ENCODE data around the gene ARHGEF17. TPM values are rescaled to one million over a fixed set of nuclear protein-coding genes. Genes with fewer than 3 reads are reported as not detected.

The ARHGEF17 gene
- total and polyA plus RNA-seq, 2 of the 13 experiments (the other 11 are each of a cell fraction or from before 2014, with no cell fraction given), result 10.7 to 28.8 TPM

DNA sequence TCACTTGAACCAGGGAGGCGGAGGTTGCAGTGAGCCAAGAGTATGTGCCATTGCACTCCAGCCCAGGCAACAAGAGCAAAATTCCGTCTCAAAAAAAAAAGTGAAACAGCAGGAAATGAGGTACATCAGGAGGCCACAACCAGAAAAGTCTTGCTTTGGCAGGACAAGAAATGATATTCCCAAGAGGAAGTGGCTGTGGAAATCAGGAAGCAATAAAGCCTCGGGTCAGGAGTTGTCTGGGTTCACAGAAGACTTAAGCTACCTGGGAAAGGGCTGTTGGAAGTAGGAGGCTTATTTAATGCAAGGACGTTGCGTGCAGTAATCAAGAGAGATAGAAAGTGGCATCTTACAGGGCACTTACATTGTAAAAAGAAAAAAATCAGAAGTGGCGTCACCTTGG is 58.9 kb downstream of the ARHGEF17 start:
- intact Hi-C loops (cut with micrococcal nuclease; ENCODE audit: unreplicated experiment), result no loop called here
- WGBS (ENCODE audit: low lambda C conversion rate), result 94% methylated on average over 6 of the region's 6 CpGs
- H3K9me3 ChIP-seq (ENCODE audit: low read length), result no peaks in the 10 kb centered on the region
- ChIA-PET POLR2A (no interaction called here), CTCF (ENCODE audit: low intra/inter-chr PET ratio, low total read pairs) (no interaction called here)
- no peaks in the 10 kb centered on the region for H3K4me1 ChIP-seq (ENCODE audit: insufficient read depth, low read length)
- TF ChIP-seq RXRA (CRISPR knock-in tag; IDR thresholded peaks at IDR 0.05), result no peak
- TF ChIP-seq, protein P1, sequence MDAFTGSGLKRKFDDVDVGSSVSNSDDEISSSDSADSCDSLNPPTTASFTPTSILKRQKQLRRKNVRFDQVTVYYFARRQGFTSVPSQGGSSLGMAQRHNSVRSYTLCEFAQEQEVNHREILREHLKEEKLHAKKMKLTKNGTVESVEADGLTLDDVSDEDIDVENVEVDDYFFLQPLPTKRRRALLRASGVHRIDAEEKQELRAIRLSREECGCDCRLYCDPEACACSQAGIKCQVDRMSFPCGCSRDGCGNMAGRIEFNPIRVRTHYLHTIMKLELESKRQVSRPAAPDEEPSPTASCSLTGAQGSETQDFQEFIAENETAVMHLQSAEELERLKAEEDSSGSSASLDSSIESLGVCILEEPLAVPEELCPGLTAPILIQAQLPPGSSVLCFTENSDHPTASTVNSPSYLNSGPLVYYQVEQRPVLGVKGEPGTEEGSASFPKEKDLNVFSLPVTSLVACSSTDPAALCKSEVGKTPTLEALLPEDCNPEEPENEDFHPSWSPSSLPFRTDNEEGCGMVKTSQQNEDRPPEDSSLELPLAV (CRISPR knock-in tag; conservative IDR thresholded peaks at IDR 0.05; ENCODE audit: low read depth), result no peak
- H3K79me2 ChIP-seq (ENCODE audit: insufficient read depth, low read length), result no peaks in the 10 kb centered on the region
- in situ Hi-C loops (cut with HindIII; ENCODE audit: extremely low pct_ligation_motif_present, low pct_unique_long_range_greater_than_20kb), result no loop called here
- no peak for FAIRE-seq
- H2AFZ ChIP-seq (ENCODE audit: low read length), result no peak overlapping the region
- DNase-seq (ENCODE audit: low spot score), result no peak
- no peak overlapping the region for H3K4me2 ChIP-seq (ENCODE audit: low read depth, low read length)
- no peaks in the 10 kb centered on the region for H3K27me3 ChIP-seq (ENCODE audit: control insufficient read depth in 1 of 2, insufficient read depth in 2 of 2, low read length in 2 of 2)
- no peak overlapping the region for H3K4me3 ChIP-seq (replicated peaks in 1 of 3; ENCODE audit: insufficient read depth in 1 of 3, low read depth in 2 of 3, low read length in 3 of 3)
- no peak overlapping the region for H3K27ac ChIP-seq (ENCODE audit: extremely low read length, insufficient read depth, low read length)
- H4K20me1 ChIP-seq (ENCODE audit: insufficient read depth, low read length), result no peaks in the 10 kb centered on the region
- H3K9ac ChIP-seq (ENCODE audit: insufficient read depth, low read depth, low read length), result no peak overlapping the region
- ATAC-seq, result no peak
- H3K36me3 ChIP-seq (replicated peaks in 1 of 2; ENCODE audit: control insufficient read depth in 1 of 2, insufficient read depth in 2 of 2, low read length in 2 of 2), result peaks cover 20 to 23% of the 10 kb centered on the region in 2 experiments; a peak in 4 of 5 replicates
- BruUV-seq (replicated peaks), result no TSS peak

GRCh38 chr11:73367482-73368024 is 59.5 kb downstream of the ARHGEF17 start:
- Histone ChIP-seq H3K4me1 (ENCODE audit: insufficient read depth, low read length) (no peaks in the 10 kb centered on the region), H4K20me1 (ENCODE audit: insufficient read depth, low read length) (no peaks in the 10 kb centered on the region), H3K27me3 (ENCODE audit: control insufficient read depth in 1 of 2, insufficient read depth in 2 of 2, low read length in 2 of 2) (no peaks in the 10 kb centered on the region), H3K9me3 (ENCODE audit: low read length) (no peaks in the 10 kb centered on the region), H3K36me3 (replicated peaks in 1 of 2; ENCODE audit: control insufficient read depth in 1 of 2, insufficient read depth in 2 of 2, low read length in 2 of 2) (peaks cover 20% of the 10 kb centered on the region in 2 experiments; a peak in 4 of 5 replicates), H3K4me2 (ENCODE audit: low read depth, low read length) (no peak overlapping the region), H3K27ac (ENCODE audit: extremely low read length, insufficient read depth, low read length) (no peak overlapping the region), H3K4me3 (replicated peaks in 1 of 3; ENCODE audit: insufficient read depth in 1 of 3, low read depth in 2 of 3, low read length in 3 of 3) (no peak overlapping the region), H3K79me2 (ENCODE audit: insufficient read depth, low read length) (no peaks in the 10 kb centered on the region), H3K9ac (ENCODE audit: insufficient read depth, low read depth, low read length) (no peak overlapping the region), H2AFZ (ENCODE audit: low read length) (no peak overlapping the region)
- TF ChIP-seq AGO2 (optimal IDR thresholded peaks at IDR 0.05; ENCODE audit: low read depth, low read length) (peak; percentile 69), ZNF687 (CRISPR knock-in tag; IDR thresholded peaks at IDR 0.05) (0 out of 2 replicates have a peak, but pooled peaks have one; percentile 9)
- TF ChIP-seq, protein P2, sequence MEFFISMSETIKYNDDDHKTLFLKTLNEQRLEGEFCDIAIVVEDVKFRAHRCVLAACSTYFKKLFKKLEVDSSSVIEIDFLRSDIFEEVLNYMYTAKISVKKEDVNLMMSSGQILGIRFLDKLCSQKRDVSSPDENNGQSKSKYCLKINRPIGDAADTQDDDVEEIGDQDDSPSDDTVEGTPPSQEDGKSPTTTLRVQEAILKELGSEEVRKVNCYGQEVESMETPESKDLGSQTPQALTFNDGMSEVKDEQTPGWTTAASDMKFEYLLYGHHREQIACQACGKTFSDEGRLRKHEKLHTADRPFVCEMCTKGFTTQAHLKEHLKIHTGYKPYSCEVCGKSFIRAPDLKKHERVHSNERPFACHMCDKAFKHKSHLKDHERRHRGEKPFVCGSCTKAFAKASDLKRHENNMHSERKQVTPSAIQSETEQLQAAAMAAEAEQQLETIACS (CRISPR knock-in tag; IDR thresholded peaks at IDR 0.05), result no peak
- intact Hi-C loops (cut with micrococcal nuclease; ENCODE audit: unreplicated experiment) (no loop called here), in situ Hi-C loops (cut with HindIII; ENCODE audit: extremely low pct_ligation_motif_present, low pct_unique_long_range_greater_than_20kb) (no loop called here)
- DNase-seq (ENCODE audit: low spot score), result no peak
- 66% methylated on average over 4 of the region's 20 CpGs for WGBS (ENCODE audit: low lambda C conversion rate)
- ChIA-PET CTCF (ENCODE audit: low intra/inter-chr PET ratio, low total read pairs) (no interaction called here), POLR2A (no interaction called here)
- no peak for FAIRE-seq
- no peak for ATAC-seq
- no TSS peak for BruUV-seq (replicated peaks)

Data from HepG2 (cell line).